ENCODE data around the gene OR52N1.

DNA sequence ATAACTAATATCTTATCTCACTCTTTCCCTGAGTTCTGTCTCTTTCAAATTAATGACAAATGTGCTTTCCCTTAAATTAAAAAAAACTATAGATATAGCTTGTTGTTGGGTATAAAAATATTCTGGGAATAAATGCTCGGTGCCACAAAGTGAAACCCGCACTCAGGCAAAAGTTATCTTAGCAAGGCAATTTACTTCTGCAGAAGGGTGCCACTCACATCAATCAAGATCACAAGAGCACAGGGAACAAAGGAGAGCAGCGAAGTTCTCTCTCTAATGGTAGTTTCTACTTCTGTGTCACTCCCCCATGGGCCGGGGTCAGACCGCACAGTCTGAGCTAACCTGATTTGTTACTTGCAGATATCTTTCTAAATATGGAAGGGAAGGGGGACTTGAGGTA, 12.9 kb upstream of the OR52N1 start:
- TF ChIP-seq CTCF (conservative IDR thresholded peaks at IDR 0.05 in 1 of 2, IDR thresholded peaks at IDR 0.05 in 1 of 2; ENCODE audit: extremely low read depth in 1 of 2, insufficient read depth in 1 of 2, low read depth in 1 of 2, low read length in 2 of 2) (no peak), EZH2 (IDR thresholded peaks at IDR 0.05; ENCODE audit: borderline replicate concordance, low read length) (no peak)
